ENCODE data around the gene KREMEN1. TPM values are rescaled to one million over a fixed set of nuclear protein-coding genes. Genes with fewer than 3 reads are reported as not detected.

The KREMEN1 gene
- 23.3 TPM for total RNA-seq
- long read RNA-seq, full-length matches to known transcripts, result 2 of 29 reads
- long read RNA-seq, partial matches to known transcripts, result 8 of 29 reads
- long read RNA-seq, other reads (novel, unspliced or antisense), result 19 of 29 reads

GRCh38 chr22:29072979-29073617 lies at the start of gene KREMEN1:
TSS of gene KREMEN1 (plus strand) at chr22:29073035. CDS start at chr22:29073131, 96 bp downstream.
- peak within 1 kb of the TSS; percentile 76 for H3K4me3 ChIP-seq
- DNase-seq, result peak; percentile 69
- peak within 1 kb of the TSS; percentile 68 for H3K27ac ChIP-seq
- H3K4me1 ChIP-seq, result peaks cover 26% of the 10 kb centered on the region
- no peaks in the 10 kb centered on the region for H3K27me3 ChIP-seq
- intact Hi-C loops (cut with DNase I), result no loop called here
- no peaks in the 10 kb centered on the region for H3K36me3 ChIP-seq
- no peak for ATAC-seq
- TF ChIP-seq, protein P1, sequence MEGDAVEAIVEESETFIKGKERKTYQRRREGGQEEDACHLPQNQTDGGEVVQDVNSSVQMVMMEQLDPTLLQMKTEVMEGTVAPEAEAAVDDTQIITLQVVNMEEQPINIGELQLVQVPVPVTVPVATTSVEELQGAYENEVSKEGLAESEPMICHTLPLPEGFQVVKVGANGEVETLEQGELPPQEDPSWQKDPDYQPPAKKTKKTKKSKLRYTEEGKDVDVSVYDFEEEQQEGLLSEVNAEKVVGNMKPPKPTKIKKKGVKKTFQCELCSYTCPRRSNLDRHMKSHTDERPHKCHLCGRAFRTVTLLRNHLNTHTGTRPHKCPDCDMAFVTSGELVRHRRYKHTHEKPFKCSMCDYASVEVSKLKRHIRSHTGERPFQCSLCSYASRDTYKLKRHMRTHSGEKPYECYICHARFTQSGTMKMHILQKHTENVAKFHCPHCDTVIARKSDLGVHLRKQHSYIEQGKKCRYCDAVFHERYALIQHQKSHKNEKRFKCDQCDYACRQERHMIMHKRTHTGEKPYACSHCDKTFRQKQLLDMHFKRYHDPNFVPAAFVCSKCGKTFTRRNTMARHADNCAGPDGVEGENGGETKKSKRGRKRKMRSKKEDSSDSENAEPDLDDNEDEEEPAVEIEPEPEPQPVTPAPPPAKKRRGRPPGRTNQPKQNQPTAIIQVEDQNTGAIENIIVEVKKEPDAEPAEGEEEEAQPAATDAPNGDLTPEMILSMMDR (IDR thresholded peaks at IDR 0.05), result no peak
- no peaks in the 10 kb centered on the region for H3K9me3 ChIP-seq

GRCh38 chr22:29023172-29023796 lies 49.6 kb upstream of the KREMEN1 start:
- intact Hi-C loops (cut with DNase I), result no loop called here
- TF ChIP-seq, protein P1 (IDR thresholded peaks at IDR 0.05), result no peak
- H3K9me3 ChIP-seq, result no peaks in the 10 kb centered on the region
- no peaks in the 10 kb centered on the region for H3K36me3 ChIP-seq
- ATAC-seq, result peak; percentile 29
- no peaks in the 10 kb centered on the region for H3K27me3 ChIP-seq
- H3K4me1 ChIP-seq, result peaks cover 10% of the 10 kb centered on the region
- H3K4me3 ChIP-seq, result no peak overlapping the region
- no peak for DNase-seq
- H3K27ac ChIP-seq, result no peak overlapping the region

GRCh38 chr22:29026579-29026978 lies 46.3 kb upstream of the KREMEN1 start:
- Histone ChIP-seq H3K4me1 (peaks cover 31% of the 10 kb centered on the region), H3K27me3 (no peaks in the 10 kb centered on the region), H3K4me3 (no peak overlapping the region), H3K9me3 (no peaks in the 10 kb centered on the region), H3K27ac (no peak overlapping the region), H3K36me3 (no peaks in the 10 kb centered on the region)
- DNase-seq (no peak), ATAC-seq (no peak)
- TF ChIP-seq, protein P1 (IDR thresholded peaks at IDR 0.05), result no peak
- intact Hi-C loops (cut with DNase I), result no loop called here

DNA sequence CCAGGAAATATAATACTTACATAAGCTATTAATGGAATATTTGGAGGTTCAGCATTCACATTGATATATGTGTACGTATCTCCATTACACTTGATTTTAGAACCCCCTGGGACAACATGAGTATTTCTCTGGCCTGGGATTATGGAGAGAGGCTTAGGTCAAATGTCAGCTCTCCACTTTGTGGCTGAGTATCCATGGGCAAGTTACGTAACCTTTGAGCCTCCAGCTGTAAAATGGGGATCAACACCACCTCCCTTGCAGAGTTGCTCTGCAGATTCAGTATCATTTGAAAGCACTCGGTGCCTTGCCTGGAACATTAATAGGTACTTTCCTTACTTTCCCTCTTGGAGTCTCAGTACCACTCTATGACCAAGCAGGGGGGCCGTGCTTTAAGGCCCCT lies 44.4 kb upstream of the KREMEN1 start:
- DNase-seq (no peak), ATAC-seq (no peak)
- TF ChIP-seq, protein P1 (IDR thresholded peaks at IDR 0.05), result no peak
- Histone ChIP-seq H3K4me1 (peaks cover 41% of the 10 kb centered on the region), H3K9me3 (no peaks in the 10 kb centered on the region), H3K27me3 (no peaks in the 10 kb centered on the region), H3K27ac (no peak overlapping the region), H3K36me3 (no peaks in the 10 kb centered on the region), H3K4me3 (no peak overlapping the region)
- intact Hi-C loops (cut with DNase I), result no loop called here

GRCh38 chr22:29029202-29030000 lies 43.4 kb upstream of the KREMEN1 start:
- ATAC-seq (no peak), DNase-seq (no peak)
- intact Hi-C loops (cut with DNase I), result no loop called here
- H3K4me3 ChIP-seq, result peak overlapping the region; percentile 41
- no peaks in the 10 kb centered on the region for H3K36me3 ChIP-seq
- TF ChIP-seq, protein P1 (IDR thresholded peaks at IDR 0.05), result no peak
- H3K27me3 ChIP-seq, result no peaks in the 10 kb centered on the region
- H3K9me3 ChIP-seq, result no peaks in the 10 kb centered on the region
- H3K27ac ChIP-seq, result no peak overlapping the region
- H3K4me1 ChIP-seq, result peaks cover 39% of the 10 kb centered on the region

All from upper lobe of right lung (tissue), 1 donor.